ENCODE data around the gene NR1D1. TPM values are rescaled to one million over a fixed set of nuclear protein-coding genes. Genes with fewer than 3 reads are reported as not detected.

The NR1D1 gene
- polyA plus RNA-seq, 1 experiment: 2.3 TPM

- CTCF ChIA-PET: interaction anchor here (1.0 to 5.4 kb wide), 20 partner anchors 8 to 116 kb away, joined by 3 to 70 read pairs (median 12); partner anchors contain the start of genes MED24, NR1D1 and THRA
- Histone ChIP-seq H3K27me3 (ENCODE audit: control insufficient read depth, insufficient read depth, low read length) (no peaks in the 10 kb centered on the region), H3K36me3 (ENCODE audit: control insufficient read depth, insufficient read depth, low read length) (peaks cover 15% of the 10 kb centered on the region), H3K4me3 (ENCODE audit: low read depth, low read length) (no peak overlapping the region)
- no peak for DNase-seq (ENCODE audit: low read depth)
- TF ChIP-seq CTCF (IDR thresholded peaks at IDR 0.05; ENCODE audit: insufficient read depth, low read depth, low read length): no peak
- POLR2A ChIA-PET: no interaction called here
These were observed 23.8 kb downstream of the NR1D1 start for GRCh38 chr17:40076591-40076990.

GRCh38 chr17:40075942-40076498 is 24.4 kb downstream of the NR1D1 start:
- ChIA-PET CTCF (interaction anchor here (0.8 to 5.4 kb wide), 33 partner anchors 9 to 232 kb away, joined by 3 to 70 read pairs (median 11); partner anchors contain the start of genes CSF3, MED24, NR1D1 and THRA), POLR2A (no interaction called here)
- H3K4me3 ChIP-seq (ENCODE audit: low read depth, low read length): no peak overlapping the region
- no peak for TF ChIP-seq CTCF (IDR thresholded peaks at IDR 0.05; ENCODE audit: insufficient read depth, low read depth, low read length)
- H3K36me3 ChIP-seq (ENCODE audit: control insufficient read depth, insufficient read depth, low read length): peaks cover 15% of the 10 kb centered on the region
- no peaks in the 10 kb centered on the region for H3K27me3 ChIP-seq (ENCODE audit: control insufficient read depth, insufficient read depth, low read length)
- DNase-seq (ENCODE audit: low read depth): no peak

GRCh38 chr17:40075201-40075941 is 25.0 kb downstream of the NR1D1 start:
- no peak for DNase-seq (ENCODE audit: low read depth)
- no peak overlapping the region for H3K4me3 ChIP-seq (ENCODE audit: low read depth, low read length)
- POLR2A ChIA-PET: no interaction called here
- H3K36me3 ChIP-seq (ENCODE audit: control insufficient read depth, insufficient read depth, low read length): peaks cover 15% of the 10 kb centered on the region
- H3K27me3 ChIP-seq (ENCODE audit: control insufficient read depth, insufficient read depth, low read length): no peaks in the 10 kb centered on the region
- CTCF ChIA-PET: interaction anchor here (0.8 to 5.4 kb wide), 38 partner anchors 10 to 1237 kb away, joined by 3 to 70 read pairs (median 7); partner anchors contain the start of genes CSF3, MED24, NR1D1 and THRA
- TF ChIP-seq CTCF (IDR thresholded peaks at IDR 0.05; ENCODE audit: insufficient read depth, low read depth, low read length): peak; percentile 93

- CTCF ChIA-PET: interaction anchor here (0.8 to 5.4 kb wide), 33 partner anchors 9 to 1238 kb away, joined by 3 to 70 read pairs (median 11); partner anchors contain the start of genes CSF3, MED24, NR1D1 and THRA
- Histone ChIP-seq H3K27me3 (ENCODE audit: control insufficient read depth, insufficient read depth, low read length) (no peaks in the 10 kb centered on the region), H3K4me3 (ENCODE audit: low read depth, low read length) (no peak overlapping the region), H3K36me3 (ENCODE audit: control insufficient read depth, insufficient read depth, low read length) (peaks cover 15% of the 10 kb centered on the region)
- no peak for DNase-seq (ENCODE audit: low read depth)
- TF ChIP-seq CTCF (IDR thresholded peaks at IDR 0.05; ENCODE audit: insufficient read depth, low read depth, low read length): no peak
- POLR2A ChIA-PET: no interaction called here
These were observed 25.6 kb downstream of the NR1D1 start for GRCh38 chr17:40074871-40075200.

- POLR2A ChIA-PET: no interaction called here
- Histone ChIP-seq H3K36me3 (ENCODE audit: control insufficient read depth, insufficient read depth, low read length) (peaks cover 15% of the 10 kb centered on the region), H3K27me3 (ENCODE audit: control insufficient read depth, insufficient read depth, low read length) (no peaks in the 10 kb centered on the region), H3K4me3 (ENCODE audit: low read depth, low read length) (no peak overlapping the region)
- CTCF ChIA-PET: interaction anchor here (0.8 to 5.4 kb wide), 14 partner anchors 9 to 1239 kb away, joined by 3 to 70 read pairs (median 14); partner anchors contain the start of genes CSF3, MED24 and THRA
- no peak for DNase-seq (ENCODE audit: low read depth)
- TF ChIP-seq CTCF (IDR thresholded peaks at IDR 0.05; ENCODE audit: insufficient read depth, low read depth, low read length): no peak
These were observed 26.2 kb downstream of the NR1D1 start for GRCh38 chr17:40074175-40074512.
